Colon (tissue), 2 donors: ENCODE measurements around the gene C2CD4C.
"Not testable (repeated sequence)": the region's sequence is repeated elsewhere in the genome, so short reads cannot be mapped to it uniquely, and the experiment has no call there.

ENCODE experiments used
- FAIRE-seq: peaks from 2 replicates; lab custom pipeline; 2012; peaks lifted over from hg19 to GRCh38; lab: Jason Lieb, UNC
- donor health status: control.
- donor health status: control.

Gene C2CD4C, protein sequence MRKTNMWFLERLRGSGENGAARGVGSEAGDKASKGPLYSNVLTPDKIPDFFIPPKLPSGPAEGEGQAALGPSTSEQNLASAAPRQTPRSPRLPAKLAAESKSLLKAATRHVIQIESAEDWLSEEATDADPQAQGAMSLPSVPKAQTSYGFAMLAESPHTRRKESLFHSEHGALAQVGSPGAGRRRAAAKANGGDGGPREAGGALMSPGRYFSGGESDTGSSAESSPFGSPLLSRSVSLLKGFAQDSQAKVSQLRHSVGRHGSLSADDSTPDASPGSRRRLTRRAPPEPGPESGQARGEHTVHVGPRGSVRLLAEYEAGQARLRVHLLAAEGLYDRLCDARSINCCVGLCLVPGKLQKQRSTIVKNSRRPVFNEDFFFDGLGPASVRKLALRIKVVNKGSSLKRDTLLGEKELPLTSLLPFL

DNA sequence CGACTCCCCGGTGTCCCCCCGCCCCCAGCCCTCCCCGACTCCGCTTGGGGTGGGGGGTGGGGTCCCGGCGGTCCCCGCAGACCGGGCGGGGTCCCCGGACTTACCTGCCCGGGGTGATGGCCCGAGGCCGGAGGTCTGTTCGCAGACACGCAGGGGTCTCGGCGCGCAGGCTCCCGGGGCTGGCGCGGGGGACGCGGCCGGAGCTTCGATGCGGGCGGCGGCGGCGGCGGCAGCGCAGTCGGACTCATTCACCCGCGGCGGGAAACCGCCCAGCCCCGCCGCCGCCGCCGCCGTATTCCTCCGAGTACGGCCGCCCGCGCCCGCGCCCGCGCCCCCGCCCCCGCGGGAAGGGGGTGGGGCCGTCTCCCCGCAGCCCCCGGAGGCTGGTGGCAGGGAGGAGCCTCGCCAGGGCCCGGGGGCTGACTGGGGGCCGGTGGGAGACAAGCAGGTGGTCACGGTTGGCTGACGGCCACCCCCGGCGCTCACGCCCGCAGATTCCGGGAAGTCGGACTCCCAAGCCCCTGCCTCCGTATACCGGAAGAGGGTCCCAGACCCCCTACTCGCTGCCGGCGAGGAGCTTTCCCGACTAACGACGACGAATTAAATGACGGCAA lies at the start of gene C2CD4C:
Gene C2CD4C (minus strand): TSS at position 246 of the 614 bp plus-strand sequence. CDS start 786 bp downstream, outside the sequence.
- no peak for FAIRE-seq

- no peak for FAIRE-seq
These were observed 49.4 kb upstream of the C2CD4C start for GRCh38 chr19:458091-459042.

DNA sequence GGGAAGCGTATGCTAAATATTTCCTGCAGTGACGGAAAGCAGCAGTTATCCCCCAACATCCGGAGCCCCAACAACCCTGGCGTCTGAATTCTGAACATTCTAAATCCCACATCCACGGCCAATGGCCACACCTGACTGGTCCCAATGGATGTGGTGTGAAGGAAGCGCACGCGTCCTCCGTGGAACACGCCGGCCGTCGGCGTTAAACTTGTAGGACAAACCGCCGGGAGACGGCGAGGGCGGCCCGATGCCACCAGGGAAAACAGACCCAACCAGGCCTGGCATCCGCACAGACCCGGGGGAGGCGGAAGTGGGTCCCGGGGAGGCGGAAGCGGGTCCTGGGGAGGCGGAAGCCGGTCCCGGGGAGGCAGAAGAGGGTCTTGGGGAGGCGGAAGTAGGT lies 48.7 kb upstream of the C2CD4C start:
- no peak for FAIRE-seq

- FAIRE-seq = no peak
These were observed 47.7 kb upstream of the C2CD4C start for GRCh38 chr19:456547-457110.

- FAIRE-seq = no peak
These were observed 47.1 kb upstream of the C2CD4C start for GRCh38 chr19:455851-456546.

DNA sequence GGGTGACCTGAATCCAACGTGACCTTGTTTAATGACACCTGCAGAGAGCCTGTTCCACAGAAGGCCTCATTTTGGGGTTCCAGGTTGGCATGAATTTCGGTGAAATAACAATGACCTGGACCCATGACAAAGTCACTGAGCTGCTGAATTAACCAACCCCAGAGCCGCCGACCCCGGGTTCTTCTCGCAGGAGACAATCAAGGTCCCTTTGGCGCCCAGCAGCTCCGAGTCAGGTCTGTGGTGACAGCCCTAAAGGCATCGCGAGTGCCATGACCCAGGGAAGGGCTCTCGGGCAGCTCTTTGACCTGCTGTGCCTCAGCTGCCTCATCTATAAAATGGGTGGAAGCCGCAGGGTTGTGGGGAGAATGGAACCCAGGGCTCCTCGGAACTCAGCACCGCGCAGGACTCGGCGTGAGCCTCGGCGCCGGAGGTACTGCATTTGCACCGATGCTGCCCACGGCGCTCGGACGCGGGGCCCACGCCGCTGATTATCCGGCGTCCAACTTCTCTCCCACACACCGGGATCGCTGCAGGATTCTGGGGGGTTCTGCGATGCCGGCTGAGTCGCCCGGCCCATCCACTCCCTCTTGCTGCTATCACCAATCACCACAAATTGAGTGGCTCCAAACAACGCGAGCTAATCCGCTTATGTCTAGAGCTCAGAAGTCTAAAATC lies 46.2 kb upstream of the C2CD4C start:
- FAIRE-seq = no peak

DNA sequence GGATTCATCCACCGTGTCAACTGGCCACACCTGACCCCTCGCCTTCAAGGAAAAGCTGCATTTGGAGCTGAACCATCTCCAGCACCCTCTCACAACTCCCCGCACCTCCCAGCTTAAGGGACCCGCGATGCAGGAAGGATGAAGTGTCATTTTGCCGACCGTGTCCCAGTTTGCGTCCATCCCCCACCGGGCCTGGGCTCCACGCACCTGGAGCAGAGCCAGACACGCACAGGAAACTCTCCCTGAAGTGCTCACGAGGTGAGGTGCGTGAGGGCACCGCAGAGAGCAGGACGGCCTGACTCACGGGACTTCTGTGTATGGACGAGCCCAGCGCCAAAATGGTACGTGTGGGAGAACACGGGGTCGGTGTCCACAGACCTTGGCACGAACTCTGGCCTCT lies 44.7 kb upstream of the C2CD4C start:
- no peak for FAIRE-seq

DNA sequence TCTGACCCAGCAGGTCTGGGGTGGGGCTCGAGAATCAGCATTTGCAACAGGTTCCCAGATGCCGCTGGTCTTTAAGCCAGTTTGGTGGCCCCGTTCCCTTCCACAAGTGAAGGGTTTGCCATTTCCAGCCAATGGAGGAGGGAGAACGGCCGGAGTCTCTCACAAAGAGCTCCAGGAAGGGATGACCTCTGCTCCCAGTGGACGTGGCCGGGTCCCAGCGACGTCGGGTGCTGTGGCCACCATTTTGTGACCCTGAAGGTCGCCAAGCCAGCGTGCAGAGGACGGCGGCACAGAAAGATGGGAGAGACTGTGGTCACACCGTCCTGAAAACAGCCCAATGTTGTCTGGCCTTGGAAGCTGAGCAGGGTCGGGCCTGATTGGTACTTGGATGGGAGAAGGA lies 43.9 kb upstream of the C2CD4C start:
- no peak for FAIRE-seq

DNA sequence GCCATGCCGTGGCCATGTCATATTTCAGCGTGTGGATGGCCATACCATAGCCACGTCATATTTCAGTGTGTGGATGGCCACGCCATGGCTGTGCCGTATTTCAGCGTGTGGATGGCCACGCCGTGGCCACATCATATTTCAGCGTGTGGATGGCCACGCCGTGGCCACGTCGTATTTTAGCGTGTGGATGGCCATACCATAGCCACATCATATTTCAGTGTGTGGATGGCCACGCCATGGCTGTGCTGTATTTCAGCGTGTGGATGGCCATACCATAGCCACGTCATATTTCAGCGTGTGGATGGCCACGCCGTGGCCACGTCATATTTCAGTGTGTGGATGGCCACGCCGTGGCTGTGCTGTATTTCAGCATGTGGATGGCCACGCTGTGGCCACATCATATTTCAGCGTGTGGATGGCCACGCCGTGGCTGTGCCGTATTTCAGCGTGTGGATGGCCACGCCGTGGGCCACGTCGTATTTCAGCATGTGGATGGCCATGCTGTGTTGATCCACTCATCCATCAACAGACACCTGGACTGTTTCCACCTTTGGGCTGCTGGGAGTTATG lies 42.0 kb upstream of the C2CD4C start:
- not testable (repeated sequence) for FAIRE-seq

DNA sequence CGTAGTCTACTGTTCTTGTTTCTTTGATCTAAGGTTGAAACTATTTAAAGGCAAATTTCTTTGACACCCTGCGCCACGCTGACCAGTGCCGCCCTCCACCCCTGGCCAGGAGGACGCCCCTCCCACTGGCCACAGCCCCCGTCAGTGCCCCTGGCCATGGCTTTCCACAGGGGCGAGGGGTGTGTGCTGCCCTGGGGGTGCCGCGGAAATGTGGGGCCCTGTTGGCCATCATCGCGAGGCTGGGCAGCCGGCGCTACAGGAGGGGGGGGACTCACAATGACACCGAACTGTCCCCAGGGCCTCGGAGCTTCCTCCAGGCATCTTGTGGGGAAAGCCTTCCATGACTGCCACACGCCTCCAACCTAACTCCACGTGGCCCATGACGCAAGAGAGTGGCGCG lies 41.0 kb upstream of the C2CD4C start:
- FAIRE-seq = no peak

DNA sequence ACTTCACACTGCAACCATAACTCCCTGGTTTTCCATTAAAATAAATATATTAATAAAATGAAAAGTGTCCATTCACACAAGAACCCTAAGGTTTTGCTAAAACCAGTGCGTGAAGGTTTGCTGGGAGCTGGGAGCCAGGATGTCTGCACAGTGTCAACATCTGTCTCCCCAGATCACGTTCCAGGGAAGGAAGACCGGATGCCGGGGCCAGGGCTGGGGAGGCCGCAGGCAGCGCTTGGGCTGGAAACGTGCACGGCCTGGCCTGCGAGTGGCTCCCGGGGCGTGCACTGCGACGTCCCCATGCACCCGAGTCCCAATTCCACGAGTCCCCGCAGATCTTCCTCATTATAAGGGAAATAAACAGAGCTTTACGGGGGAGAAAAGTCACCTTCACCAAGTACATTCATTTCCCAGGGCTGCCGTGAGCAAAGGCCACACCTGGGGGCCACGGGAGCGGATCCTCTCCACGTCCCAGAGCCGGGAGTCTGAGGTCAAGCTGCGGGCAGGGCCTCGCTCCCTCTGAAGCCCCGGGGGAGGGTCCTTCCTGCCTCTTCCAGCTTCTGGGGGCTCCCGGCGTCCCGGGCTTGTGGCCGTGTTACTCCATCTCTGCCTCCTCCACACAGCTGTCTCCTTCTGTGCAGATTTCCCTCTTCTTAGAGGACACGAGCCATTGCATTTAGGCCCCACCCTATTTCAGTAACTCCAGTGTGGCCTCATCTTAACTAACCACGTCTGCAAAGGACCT lies 39.0 kb upstream of the C2CD4C start:
- FAIRE-seq = no peak

DNA sequence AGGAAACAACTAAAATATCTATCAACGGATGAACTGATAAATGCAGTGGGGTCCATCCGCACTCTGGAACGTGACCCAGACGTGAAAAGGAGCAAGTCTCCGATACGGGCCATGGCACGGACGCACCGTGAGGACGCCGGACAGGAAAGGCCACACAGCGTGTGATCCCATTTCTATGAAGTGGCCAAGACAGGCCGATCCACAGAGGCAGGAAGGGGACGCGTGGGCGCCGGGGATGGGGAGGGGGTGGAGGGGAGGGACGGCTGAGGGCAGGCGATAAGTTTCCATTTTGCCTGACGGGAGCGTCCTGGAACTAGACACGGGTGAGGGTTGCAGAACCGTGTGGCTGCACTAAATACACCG lies 38.1 kb upstream of the C2CD4C start:
- FAIRE-seq = no peak

GRCh38 chr19:444677-445210 lies 35.8 kb upstream of the C2CD4C start:
- no peak for FAIRE-seq

DNA sequence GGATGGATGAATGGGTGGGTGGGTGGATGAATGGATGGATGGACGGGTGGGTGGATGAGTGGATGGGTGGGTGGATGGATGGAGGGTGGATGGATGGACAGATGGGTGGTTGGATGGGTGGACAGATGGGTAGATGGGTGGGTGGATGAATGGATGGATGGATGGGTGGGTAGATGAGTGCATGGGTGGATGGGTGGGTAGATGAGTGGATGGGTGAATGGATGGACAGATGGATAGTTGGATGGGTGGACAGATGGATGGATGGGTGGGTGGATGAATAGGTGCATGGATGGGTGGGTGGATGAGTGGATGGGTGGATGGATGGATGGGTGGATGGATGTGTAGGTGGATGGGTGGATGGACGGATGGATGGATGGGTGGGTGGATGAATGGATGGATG lies 34.1 kb upstream of the C2CD4C start:
- no peak for FAIRE-seq

GRCh38 chr19:442085-442484 lies 33.1 kb upstream of the C2CD4C start:
- FAIRE-seq = no peak

GRCh38 chr19:441213-441836 lies 32.4 kb upstream of the C2CD4C start:
- FAIRE-seq = no peak

GRCh38 chr19:440391-441212 lies 31.7 kb upstream of the C2CD4C start:
- no peak for FAIRE-seq

GRCh38 chr19:439167-439900 lies 30.4 kb upstream of the C2CD4C start:
- no peak for FAIRE-seq
